H1 (cell line): ENCODE measurements around the gene POLR1F. TPM values are rescaled to one million over a fixed set of nuclear protein-coding genes. Genes with fewer than 3 reads are reported as not detected.
"Not testable (repeated sequence)": the region's sequence is repeated elsewhere in the genome, so short reads cannot be mapped to it uniquely, and the experiment has no call there.

Experiments used
- CTCF ChIA-PET: fragments of 300-600 bp; sonication (Branson Sonifier 250); formaldehyde crosslinking; loops from one replicate; lab custom pipeline; 2021; ENCODE audit not compliant: partially characterized antibody; lab: Charles Lee
- POLR2A ChIA-PET: fragments of 300-600 bp; sonication (Branson Sonifier 250); formaldehyde crosslinking; loops from one replicate; lab custom pipeline; 2021; ENCODE audit warnings: inconsistent platforms; ENCODE audit not compliant: partially characterized antibody; lab: Charles Lee
- DNase-seq, 2 experiments: peaks; one replicate each; pipeline versions ENCODE4 v3.0.0 to v3.0.0-alpha.2; 2010 to 2022; ENCODE audit warnings: low spot score in 2 of 2, low read depth in 1 of 2, mixed read lengths in 1 of 2
- FAIRE-seq: peaks from 2 replicates; lab custom pipeline; 2011; peaks lifted over from hg19 to GRCh38; lab: Jason Lieb, UNC
- H2AFZ ChIP-seq: 2 replicates; pipeline ENCODE4 v1.8.1; 2012; ENCODE audit warnings: low read length, inconsistent platforms
- H2AK5ac ChIP-seq: 2 replicates; pipeline ENCODE4 v1.6.1; 2013; ENCODE audit warnings: low read depth, low read length
- H2BK120ac ChIP-seq: replicated peaks from 2 replicates; pipeline ENCODE3; 2013; ENCODE audit warnings: low read depth, low read length, inconsistent platforms
- H2BK12ac ChIP-seq: 2 replicates; pipeline ENCODE4 v1.6.1; 2013; ENCODE audit warnings: low read depth, low read length
- H2BK15ac ChIP-seq: 2 replicates; pipeline ENCODE4 v1.6.1; 2013; ENCODE audit warnings: low read length
- H2BK20ac ChIP-seq: 2 replicates; pipeline ENCODE4 v1.6.1; 2013; ENCODE audit warnings: low read length
- H2BK5ac ChIP-seq: 2 replicates; pipeline ENCODE4 v1.6.1; 2013; ENCODE audit warnings: low read depth, low read length
- H3K14ac ChIP-seq: 2 replicates; pipeline ENCODE4 v1.6.1; 2013; ENCODE audit warnings: inconsistent platforms; ENCODE audit not compliant: insufficient read length
- H3K18ac ChIP-seq: 2 replicates; pipeline ENCODE4 v1.6.1; 2013; ENCODE audit warnings: low read length; ENCODE audit errors: extremely low read depth
- H3K23ac ChIP-seq: 2 replicates; pipeline ENCODE4 v1.6.1; 2013; ENCODE audit warnings: inconsistent platforms; ENCODE audit not compliant: insufficient read length
- H3K23me2 ChIP-seq: 2 replicates; pipeline ENCODE4 v1.6.1; 2013; ENCODE audit warnings: low read depth, low read length
- H3K27ac ChIP-seq: 2 replicates; pipeline ENCODE4 v1.6.1; 2011; ENCODE audit warnings: low read depth, low read length, inconsistent platforms
- H3K27me3 ChIP-seq, 4 experiments: replicated peaks in 1 of 4; 1 replicate in 1 of 4; 2 replicates in 3 of 4; pipeline versions ENCODE4 v1.6.1 to v1.8.1; 2011 to 2013; ENCODE audit warnings: low read length in 3 of 4, mild to moderate bottlenecking in 3 of 4, inconsistent platforms in 2 of 4, mixed read lengths in 2 of 4, moderate library complexity in 1 of 4; ENCODE audit not compliant: control insufficient read depth in 3 of 4, insufficient read depth in 3 of 4; ENCODE audit errors: extremely low read depth in 1 of 4
- H3K36me3 ChIP-seq, 4 experiments: 2 replicates each; pipeline versions ENCODE4 v1.6.1 to v1.8.1; 2011 to 2013; ENCODE audit warnings: mild to moderate bottlenecking in 4 of 4, low read length in 3 of 4, moderate library complexity in 2 of 4, control low read depth in 1 of 4, inconsistent platforms in 1 of 4; ENCODE audit not compliant: insufficient read depth in 4 of 4, control insufficient read depth in 2 of 4
- H3K4ac ChIP-seq: replicated peaks from 2 replicates; pipeline ENCODE3; 2013; ENCODE audit warnings: low read length, low read depth, mixed read lengths, inconsistent platforms; ENCODE audit not compliant: insufficient read length
- H3K4me1 ChIP-seq, 4 experiments: replicated peaks in 1 of 4; 1 replicate in 1 of 4; 2 replicates in 3 of 4; pipeline versions ENCODE4 v1.6.1 to v1.8.1; 2011 to 2013; ENCODE audit warnings: low read length in 3 of 4, inconsistent platforms in 2 of 4, mixed read lengths in 1 of 4; ENCODE audit not compliant: insufficient read depth in 4 of 4, control insufficient read depth in 3 of 4
- H3K4me2 ChIP-seq, 2 experiments: 2 replicates each; pipeline versions ENCODE4 v1.6.1 to v1.8.1; 2011 to 2013; ENCODE audit warnings: low read depth in 2 of 2, low read length in 2 of 2, control low read depth in 1 of 2, inconsistent platforms in 1 of 2, mild to moderate bottlenecking in 1 of 2; ENCODE audit not compliant: insufficient read depth in 1 of 2
- H3K4me3 ChIP-seq, 4 experiments: fragments of 200-600, 300-600 bp in 1 of 4; sonication (generic), shearing (Covaris generic), sonication (Bioruptor Twin) in 1 of 4; 2 replicates each; pipeline versions ENCODE4 v1.5.1 to v1.8.1; 2011 to 2016; ENCODE audit warnings: low read length in 4 of 4, low read depth in 3 of 4, control low read depth in 2 of 4, inconsistent platforms in 2 of 4, mild to moderate bottlenecking in 2 of 4, mixed read lengths in 1 of 4, moderate library complexity in 1 of 4; ENCODE audit not compliant: insufficient read depth in 2 of 4; ENCODE audit errors: extremely low read depth in 1 of 4
- H3K56ac ChIP-seq: replicated peaks from 2 replicates; pipeline ENCODE3; 2013; ENCODE audit warnings: low read depth, mild to moderate bottlenecking, mixed read lengths, low read length, inconsistent platforms; ENCODE audit not compliant: insufficient read length
- H3K79me1 ChIP-seq: 2 replicates; pipeline ENCODE4 v1.6.1; 2013; ENCODE audit warnings: low read depth, low read length, control low read depth
- H3K79me2 ChIP-seq, 2 experiments: 2 replicates each; pipeline versions ENCODE4 v1.6.1 to v1.8.1; 2012 to 2013; ENCODE audit warnings: low read length in 2 of 2, mild to moderate bottlenecking in 2 of 2, inconsistent platforms in 1 of 2; ENCODE audit not compliant: insufficient read depth in 2 of 2, control insufficient read depth in 1 of 2
- H3K9ac ChIP-seq, 4 experiments: replicated peaks in 1 of 4; 1 replicate in 1 of 4; 2 replicates in 3 of 4; pipeline versions ENCODE4 v1.6.1 to v1.8.1; 2011 to 2013; ENCODE audit warnings: low read depth in 3 of 4, low read length in 3 of 4, control low read depth in 2 of 4, mild to moderate bottlenecking in 2 of 4, moderate library complexity in 2 of 4, inconsistent platforms in 1 of 4; ENCODE audit errors: extremely low read depth in 1 of 4
- H3K9me3 ChIP-seq, 2 experiments: 2 replicates each; pipeline versions ENCODE4 v1.6.1 to v1.8.1; 2012 to 2013; ENCODE audit warnings: mild to moderate bottlenecking in 2 of 2, moderate library complexity in 2 of 2, control low read depth in 1 of 2, inconsistent platforms in 1 of 2, low read depth in 1 of 2, low read length in 1 of 2, mixed read lengths in 1 of 2; ENCODE audit not compliant: insufficient read depth in 2 of 2
- H4K20me1 ChIP-seq, 2 experiments: replicated peaks in 1 of 2; 2 replicates each; pipeline versions ENCODE3 to v1.8.1; 2011 to 2013; ENCODE audit warnings: inconsistent platforms in 2 of 2, low read length in 2 of 2, mild to moderate bottlenecking in 1 of 2; ENCODE audit not compliant: insufficient read depth in 2 of 2, control insufficient read depth in 1 of 2
- H4K5ac ChIP-seq: 2 replicates; pipeline ENCODE4 v1.6.1; 2013; ENCODE audit warnings: low read length, low read depth, mixed read lengths, inconsistent platforms; ENCODE audit not compliant: insufficient read length
- H4K8ac ChIP-seq: 2 replicates; pipeline ENCODE4 v1.8.0; 2013; ENCODE audit warnings: mild to moderate bottlenecking, moderate library complexity, low read length, inconsistent platforms; ENCODE audit not compliant: insufficient read depth; ENCODE audit errors: extremely low read depth
- H4K91ac ChIP-seq: replicated peaks from 2 replicates; pipeline ENCODE3; 2013; ENCODE audit warnings: low read length, mixed read lengths, inconsistent platforms; ENCODE audit not compliant: insufficient read length
- WGBS, 2 experiments: shearing (Covaris generic) in 1 of 2; methylation state at CpG; one replicate each; pipeline versions ENCODE4 v1.1.6 to v1.1.7; 2013 to 2015; ENCODE audit warnings: low lambda C conversion rate in 2 of 2, mixed read lengths in 2 of 2, inconsistent platforms in 1 of 2, low coverage in 1 of 2, missing lambda C conversion rate in 1 of 2; ENCODE audit not compliant: insufficient replicate concordance in 2 of 2, insufficient coverage in 1 of 2, insufficient read length in 1 of 2; ENCODE audit errors: extremely low coverage in 1 of 2, missing lambda C conversion rate in 1 of 2; 5-methylcytosine and 5-hydroxymethylcytosine counted together
- polyA plus RNA-seq, 7 experiments: library from polyadenylated mRNA; depleted of rRNA in 3 of 7; stranded (reverse) in 5 of 7; unstranded in 2 of 7; fragments of >200 nt in 5 of 7; fragments of 200-250 nt in 2 of 7; gene quantifications; 1 replicate in 5 of 7; 2 replicates in 1 of 7; 4 replicates in 1 of 7; pipeline versions ENCODE4 v1.2.1 to v1.2.3, GENCODE V29; 2011 to 2013; ENCODE audit warnings: missing spikeins in 2 of 7, mixed read lengths in 2 of 7
- total RNA-seq: library from RNA; stranded (reverse); fragmentation: NEBNext Ultra II Directional; extraction: Animal tissue kit (Norgen Biotek cat#: 25700); gene quantifications from 2 replicates; pipeline ENCODE4 v1.2.1, GENCODE V29; 2021
- TF ChIP-seq, protein P1 (sequence below): IDR thresholded peaks from 2 replicates; pipeline ENCODE4 v1.6.1; 2012; ENCODE audit warnings: inconsistent platforms

The POLR1F gene
- total and polyA plus RNA-seq, 2 of the 8 experiments (the other 6 are each of a cell fraction or from before 2014, with no cell fraction given) = 11.2 to 24.6 TPM

- H3K23ac ChIP-seq, H2BK12ac ChIP-seq, H4K20me1 ChIP-seq, H4K8ac ChIP-seq, H3K23me2 ChIP-seq, H2BK5ac ChIP-seq, H3K9me3 ChIP-seq, DNase-seq, H3K36me3 ChIP-seq, H4K91ac ChIP-seq, H3K4ac ChIP-seq, H3K18ac ChIP-seq, H2BK15ac ChIP-seq, H4K5ac ChIP-seq, H2BK120ac ChIP-seq, FAIRE-seq, H3K56ac ChIP-seq, H3K79me2 ChIP-seq, H3K27me3 ChIP-seq, H2AK5ac ChIP-seq, H3K27ac ChIP-seq, H3K9ac ChIP-seq, H3K79me1 ChIP-seq, H2BK20ac ChIP-seq, H3K4me1 ChIP-seq, H3K14ac ChIP-seq: not testable (repeated sequence)
- 65% methylated on average over 12 of the region's 12 CpGs; no CpG with 5 or more reads in 1 of the 2 experiments for WGBS, 2 experiments
- ChIA-PET POLR2A (interaction anchor here (1.3 kb wide), 1 partner anchor 20 kb away, joined by 5 read pairs; the partner anchor contains the start of gene POLR1F), CTCF (interaction anchor here (1.4 kb wide), 1 partner anchor 20 kb away, joined by 5 read pairs; the partner anchor contains the start of gene POLR1F)
- Histone ChIP-seq H3K4me2 (peak overlapping the region in 1 of 2 experiments; percentile 38; a peak in 1 of 4 replicates), H3K4me3 (peak overlapping the region in 1 of 4 experiments; percentile 20; a peak in 1 of 8 replicates), H2AFZ (peak overlapping the region; percentile 18; the same call in 1 of the 2 replicates)
- TF ChIP-seq, protein P1, sequence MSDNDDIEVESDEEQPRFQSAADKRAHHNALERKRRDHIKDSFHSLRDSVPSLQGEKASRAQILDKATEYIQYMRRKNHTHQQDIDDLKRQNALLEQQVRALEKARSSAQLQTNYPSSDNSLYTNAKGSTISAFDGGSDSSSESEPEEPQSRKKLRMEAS = peak; percentile 38; the same call in 1 of the 2 replicates
Measured at GRCh38 chr7:19689130-19689529, 19.7 kb downstream of the POLR1F start.
